Smooth muscle cell (in vitro differentiated cells): ENCODE data around the gene ATOSA. TPM values are rescaled to one million over a fixed set of nuclear protein-coding genes. Genes with fewer than 3 reads are reported as not detected.

Source experiments
- DNase-seq: peaks from one replicate; lab custom pipeline; 2025; ENCODE audit not compliant: unreplicated experiment; lab: John Stamatoyannopoulos, UW
- H2AFZ ChIP-seq: fragments of 200-600 bp; sonication (generic); 2 replicates; pipeline ENCODE4 v1.6.0; 2016; ENCODE audit warnings: antibody characterized with exemption, low read depth, mild to moderate bottlenecking
- H3F3A ChIP-seq: fragments of 200-600 bp; sonication (generic); 2 replicates; pipeline ENCODE4 v1.6.0; 2017; ENCODE audit warnings: antibody characterized with exemption, low read depth
- H3K27ac ChIP-seq: fragments of 200-600 bp; sonication (generic); 2 replicates; pipeline ENCODE4 v1.5.1; 2016; ENCODE audit warnings: low read depth, mild to moderate bottlenecking
- H3K27me3 ChIP-seq: fragments of 200-600 bp; sonication (generic); 2 replicates; pipeline ENCODE4 v1.6.1; 2016; ENCODE audit warnings: low read depth, mild to moderate bottlenecking
- H3K36me3 ChIP-seq: fragments of 200-600 bp; sonication (generic); 2 replicates; pipeline ENCODE4 v1.5.1; 2016; ENCODE audit warnings: low read depth
- H3K4me1 ChIP-seq: fragments of 200-600 bp; sonication (generic); 2 replicates; pipeline ENCODE4 v1.5.1; 2016; ENCODE audit warnings: low read depth
- H3K4me2 ChIP-seq: fragments of 200-600 bp; sonication (generic); 2 replicates; pipeline ENCODE4 v1.6.0; 2016; ENCODE audit warnings: mild to moderate bottlenecking
- H3K4me3 ChIP-seq: fragments of 200-600 bp; sonication (generic); 2 replicates; pipeline ENCODE4 v1.5.1; 2016; ENCODE audit warnings: mild to moderate bottlenecking
- H3K79me2 ChIP-seq: fragments of 200-600 bp; sonication (generic); 2 replicates; pipeline ENCODE4 v1.6.0; 2016; ENCODE audit warnings: low read depth, mild to moderate bottlenecking
- H3K9ac ChIP-seq: fragments of 200-600 bp; sonication (generic); 2 replicates; pipeline ENCODE4 v1.6.0; 2016; ENCODE audit warnings: low read depth
- H3K9me3 ChIP-seq: fragments of 200-600 bp; sonication (generic); replicated peaks from 2 replicates; pipeline ENCODE4 v1.5.1; 2016; ENCODE audit warnings: low read depth
- H4K20me1 ChIP-seq: fragments of 200-600 bp; sonication (generic); 2 replicates; pipeline ENCODE4 v1.6.0; 2016; ENCODE audit warnings: low read depth
- WGBS: methylation state at CpG from one replicate; pipeline ENCODE4 v1.1.7; 2016; ENCODE audit warnings: low lambda C conversion rate; 5-methylcytosine and 5-hydroxymethylcytosine counted together
- polyA plus RNA-seq: library from polyadenylated mRNA; unstranded; fragments of >200 nt; fragmentation: Nextera tagmentation; extraction: Ambion mirVana; gene quantifications from 2 replicates; pipeline ENCODE4 v1.2.1, GENCODE V29; 2016
- total RNA-seq: library from RNA; depleted of rRNA; stranded (reverse); fragments of >200 nt; gene quantifications from 2 replicates; pipeline ENCODE4 v1.2.3, GENCODE V29; 2014
- TF ChIP-seq, protein P1 (sequence below): fragments of 200-600 bp; sonication (generic); IDR thresholded peaks from 2 replicates; pipeline ENCODE4 v1.5.1; 2017; ENCODE audit warnings: borderline replicate concordance, mild to moderate bottlenecking, antibody characterized with exemption; ENCODE audit not compliant: insufficient read depth, poor library complexity, severe bottlenecking

Gene ATOSA
- total and polyA plus RNA-seq, 2 experiments from 2014 or later, result 12.3 to 45.1 TPM

DNA sequence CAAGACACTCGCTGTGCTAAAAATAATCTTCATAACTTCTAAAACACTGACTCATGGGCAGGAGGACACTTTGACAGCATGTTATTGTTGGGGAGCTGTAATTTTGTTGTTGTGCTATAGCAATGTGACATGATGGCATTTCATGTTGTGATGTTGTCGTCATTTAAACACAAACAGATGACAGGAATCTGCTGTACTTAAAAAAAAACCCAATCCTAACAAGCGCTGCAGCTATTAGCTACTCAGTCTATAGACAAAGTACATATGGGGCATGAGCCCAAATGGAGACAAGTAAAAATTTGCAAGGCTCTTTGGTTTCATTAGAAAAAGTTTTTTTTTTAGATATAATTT lies 828 bp upstream of the ATOSA start:
- H3K36me3 ChIP-seq, result no peaks in the 10 kb centered on the region
- H3K79me2 ChIP-seq, result peaks cover 22% of the 10 kb centered on the region
- peak overlapping the region; percentile 92 for H3K4me3 ChIP-seq
- DNase-seq, result no peak
- H4K20me1 ChIP-seq, result no peaks in the 10 kb centered on the region
- WGBS, result 18% methylated on average over 3 of the region's 3 CpGs
- H3K27ac ChIP-seq, result peak overlapping the region; percentile 94
- H3K4me1 ChIP-seq, result peaks cover 12% of the 10 kb centered on the region
- TF ChIP-seq, protein P1, sequence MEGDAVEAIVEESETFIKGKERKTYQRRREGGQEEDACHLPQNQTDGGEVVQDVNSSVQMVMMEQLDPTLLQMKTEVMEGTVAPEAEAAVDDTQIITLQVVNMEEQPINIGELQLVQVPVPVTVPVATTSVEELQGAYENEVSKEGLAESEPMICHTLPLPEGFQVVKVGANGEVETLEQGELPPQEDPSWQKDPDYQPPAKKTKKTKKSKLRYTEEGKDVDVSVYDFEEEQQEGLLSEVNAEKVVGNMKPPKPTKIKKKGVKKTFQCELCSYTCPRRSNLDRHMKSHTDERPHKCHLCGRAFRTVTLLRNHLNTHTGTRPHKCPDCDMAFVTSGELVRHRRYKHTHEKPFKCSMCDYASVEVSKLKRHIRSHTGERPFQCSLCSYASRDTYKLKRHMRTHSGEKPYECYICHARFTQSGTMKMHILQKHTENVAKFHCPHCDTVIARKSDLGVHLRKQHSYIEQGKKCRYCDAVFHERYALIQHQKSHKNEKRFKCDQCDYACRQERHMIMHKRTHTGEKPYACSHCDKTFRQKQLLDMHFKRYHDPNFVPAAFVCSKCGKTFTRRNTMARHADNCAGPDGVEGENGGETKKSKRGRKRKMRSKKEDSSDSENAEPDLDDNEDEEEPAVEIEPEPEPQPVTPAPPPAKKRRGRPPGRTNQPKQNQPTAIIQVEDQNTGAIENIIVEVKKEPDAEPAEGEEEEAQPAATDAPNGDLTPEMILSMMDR, result no peak
- peak overlapping the region; percentile 90 for H3K9ac ChIP-seq
- H2AFZ ChIP-seq, result peak overlapping the region; percentile 48
- H3K9me3 ChIP-seq, result no peaks in the 10 kb centered on the region
- peaks cover 6% of the 10 kb centered on the region for H3F3A ChIP-seq
- H3K4me2 ChIP-seq, result peak overlapping the region; percentile 97
- no peaks in the 10 kb centered on the region for H3K27me3 ChIP-seq

DNA sequence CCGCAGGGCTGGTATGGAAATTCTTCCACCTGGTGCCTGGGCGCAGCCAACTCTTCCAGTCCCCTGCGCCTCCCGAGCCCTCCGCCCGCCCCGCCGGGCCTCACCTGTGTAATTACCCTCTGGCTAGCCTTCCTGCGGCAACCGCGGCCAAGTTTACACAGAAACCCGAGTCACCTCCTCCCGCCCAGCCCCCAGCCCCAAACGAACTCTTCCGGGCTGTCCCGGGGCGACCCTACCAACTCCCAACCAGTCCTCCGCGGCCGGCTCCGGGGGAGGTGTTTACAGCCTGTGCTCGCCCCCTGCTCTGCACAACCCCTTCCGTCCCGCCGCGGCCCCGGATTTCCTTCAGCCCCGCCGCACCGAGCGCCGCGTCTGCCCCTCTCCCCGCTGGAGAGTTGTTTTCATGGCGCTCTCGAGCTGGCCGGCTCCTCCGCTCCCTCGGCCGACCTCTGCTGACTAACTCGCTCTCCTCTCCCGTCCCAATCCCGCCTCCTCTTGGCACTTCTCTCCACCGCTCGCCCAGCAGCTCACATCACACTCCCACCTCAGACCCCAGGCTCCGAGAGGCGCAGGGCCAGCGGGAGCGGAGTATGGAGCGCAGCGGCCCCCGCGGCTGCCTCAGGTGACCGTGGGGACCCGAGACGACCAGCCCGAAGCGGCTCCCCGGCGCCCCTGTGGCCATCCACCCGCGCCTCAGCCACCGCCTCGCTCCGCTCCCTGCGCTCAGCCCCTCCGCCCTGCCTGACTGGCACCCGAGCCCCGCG lies 538 bp downstream of the ATOSA start:
- H2AFZ ChIP-seq, result peak overlapping the region; percentile 89
- H3K36me3 ChIP-seq, result no peaks in the 10 kb centered on the region
- H3K4me1 ChIP-seq, result peaks cover 12% of the 10 kb centered on the region
- peak overlapping the region; percentile 92 for H3K4me3 ChIP-seq
- H3K27me3 ChIP-seq, result no peaks in the 10 kb centered on the region
- peak; percentile 70 for DNase-seq
- no peaks in the 10 kb centered on the region for H3K9me3 ChIP-seq
- H3K9ac ChIP-seq, result peak overlapping the region; percentile 90
- WGBS, result 0% methylated on average over 44 of the region's 70 CpGs
- H3K4me2 ChIP-seq, result peak overlapping the region; percentile 97
- H3K27ac ChIP-seq, result peak overlapping the region; percentile 94
- peaks cover 22% of the 10 kb centered on the region for H3K79me2 ChIP-seq
- H4K20me1 ChIP-seq, result no peaks in the 10 kb centered on the region
- TF ChIP-seq, protein P1, result no peak
- H3F3A ChIP-seq, result peaks cover 6% of the 10 kb centered on the region

DNA sequence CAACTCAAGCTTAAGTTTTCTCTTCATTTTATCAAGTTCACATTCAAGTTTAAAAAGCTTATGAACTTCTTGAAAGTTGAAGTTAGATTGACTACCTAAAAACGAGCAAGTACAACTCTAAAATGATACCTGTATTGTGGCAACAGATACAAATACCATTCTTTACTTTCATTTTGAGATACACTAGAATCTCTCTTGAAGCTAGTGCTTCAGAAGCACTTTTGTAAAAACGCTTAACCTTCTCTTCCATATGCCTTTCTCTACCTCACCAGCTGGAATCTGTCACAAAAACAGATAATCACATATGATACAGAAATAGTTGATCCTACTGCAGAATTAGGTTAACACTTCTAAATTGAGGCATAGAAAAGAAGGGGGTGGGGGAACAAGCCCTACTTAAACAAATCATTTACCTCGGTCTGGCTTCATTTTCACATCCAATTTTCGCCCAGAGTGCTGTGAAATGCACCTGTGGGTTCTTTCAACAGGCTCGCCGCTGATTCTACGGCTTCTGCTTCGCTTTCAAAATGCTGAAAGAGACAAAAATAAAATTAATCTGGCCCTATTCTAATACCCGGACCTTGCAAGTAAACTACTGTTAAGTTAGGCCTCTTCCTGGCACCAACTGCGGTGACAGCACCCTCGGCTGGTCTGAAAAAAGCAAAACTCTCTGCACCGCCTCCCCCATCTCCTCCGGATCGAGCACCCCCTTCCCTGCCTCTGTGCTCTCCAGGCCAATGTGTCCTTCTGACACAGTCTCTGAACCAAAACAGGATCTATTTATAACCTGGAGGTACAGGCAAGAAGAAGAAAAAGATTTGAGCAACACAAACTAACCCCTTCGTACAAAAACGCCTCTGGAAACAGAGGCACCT lies 1.4 kb downstream of the ATOSA start:
- Histone ChIP-seq H3K4me2 (peak overlapping the region; percentile 97), H3K9me3 (no peaks in the 10 kb centered on the region), H3K27ac (peak overlapping the region; percentile 94), H2AFZ (peak overlapping the region; percentile 89), H3F3A (peaks cover 6% of the 10 kb centered on the region), H3K79me2 (peaks cover 22% of the 10 kb centered on the region), H4K20me1 (no peaks in the 10 kb centered on the region), H3K4me3 (peak overlapping the region; percentile 92), H3K27me3 (no peaks in the 10 kb centered on the region), H3K9ac (peak overlapping the region; percentile 90), H3K4me1 (peaks cover 12% of the 10 kb centered on the region), H3K36me3 (no peaks in the 10 kb centered on the region)
- 10% methylated on average over 16 of the region's 16 CpGs for WGBS
- peak; percentile 19 for DNase-seq
- TF ChIP-seq, protein P1, result no peak
